Renal cortex interstitium (tissue), 11 donors: ENCODE data around the gene EFCAB6. TPM values are rescaled to one million over a fixed set of nuclear protein-coding genes. Genes with fewer than 3 reads are reported as not detected.

ENCODE experiments used
- DNase-seq, 11 donors: peaks; one replicate each; pipeline ENCODE4 v3.0.0-alpha.2; 2013; ENCODE audit warnings: low read depth in 9 of 11, low spot score in 4 of 11; ENCODE audit errors: extremely low read depth in 1 of 11
- polyA plus RNA-seq, 3 donors: library from polyadenylated mRNA; unstranded; fragments of 120-200 nt; gene quantifications; one replicate each; pipeline ENCODE4 v1.2.1, GENCODE V29; 2013; ENCODE audit not compliant: insufficient read length in 3 of 3

Gene EFCAB6
- polyA plus RNA-seq, 3 donors = 4.5 to 5.7 (median 5.3) TPM

- DNase-seq = no peak
Measured at GRCh38 chr22:43487311-43488030, 324.6 kb downstream of the EFCAB6 start.

- no peak for DNase-seq
Measured at GRCh38 chr22:43485502-43486089, 326.5 kb downstream of the EFCAB6 start.

GRCh38 chr22:43484227-43484626 lies 327.9 kb downstream of the EFCAB6 start:
- DNase-seq = no peak

GRCh38 chr22:43483669-43484068 lies 328.4 kb downstream of the EFCAB6 start:
- no peak for DNase-seq

- DNase-seq = no peak
Measured at GRCh38 chr22:43483266-43483665, 328.8 kb downstream of the EFCAB6 start.

- no peak for DNase-seq
Measured at GRCh38 chr22:43482318-43482625, 329.8 kb downstream of the EFCAB6 start.

GRCh38 chr22:43481568-43482317 lies 330.4 kb downstream of the EFCAB6 start:
- no peak for DNase-seq

GRCh38 chr22:43479962-43480361 lies 332.1 kb downstream of the EFCAB6 start:
- no peak for DNase-seq

- DNase-seq = no peak
Measured at GRCh38 chr22:43479301-43479950, 332.7 kb downstream of the EFCAB6 start.

Other genes with a start within 250 kb of the EFCAB6 start
- gene SULT4A1, start 50.2 kb upstream of the EFCAB6 start, polyA plus RNA-seq = 1 to 10 TPM; 2.9 to 5.6 (median 3.2) TPM
- gene PNPLA5, start 79.7 kb upstream of the EFCAB6 start, polyA plus RNA-seq = under 1 TPM in 2 of 3 donors, not detected in 1; 0.07 to 0.18 TPM
- 1 to 10 TPM; 2.0 to 2.4 (median 2.1) TPM for gene PNPLA3, start 111.5 kb upstream of the EFCAB6 start, polyA plus RNA-seq
- gene SAMM50, start 143.1 kb upstream of the EFCAB6 start, polyA plus RNA-seq = 10 to 100 TPM; 64.5 to 65.7 (median 65.2) TPM
- gene PARVB, start 212.0 kb upstream of the EFCAB6 start, polyA plus RNA-seq = 10 to 100 TPM; 16.2 to 21.7 (median 20.2) TPM